ENCODE data around the gene GCLM.

DNA sequence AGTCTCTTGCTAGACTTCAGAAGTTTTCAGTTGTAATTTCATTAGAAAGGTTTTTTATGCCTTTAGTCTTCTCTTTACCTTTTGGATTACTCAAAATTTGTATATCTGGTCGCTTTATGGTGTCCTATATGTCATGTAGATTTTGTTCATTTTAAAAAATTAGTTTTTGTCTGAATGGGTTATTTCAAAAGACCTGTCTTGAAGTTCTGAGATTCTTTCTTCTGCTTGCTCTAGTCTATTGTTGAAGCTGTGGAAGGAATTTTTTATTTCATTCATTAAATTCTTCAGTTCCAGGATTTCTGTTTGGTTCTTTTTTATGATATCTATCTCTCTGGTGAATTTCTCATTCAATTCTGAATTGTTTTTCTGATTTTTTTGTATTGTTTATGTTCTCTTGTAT, 46.5 kb upstream of the GCLM start:
- TF ChIP-seq POLR2A (IDR thresholded peaks at IDR 0.05; ENCODE audit: low read depth, low read length): no peak
- TF ChIP-seq POLR2AphosphoS5 (IDR thresholded peaks at IDR 0.05; ENCODE audit: low read depth, low read length): no peak
- TF ChIP-seq SPI1 (IDR thresholded peaks at IDR 0.05; ENCODE audit: low read depth, low read length): no peak
- no peak for TF ChIP-seq POU2F2 (IDR thresholded peaks at IDR 0.05; ENCODE audit: low read depth, low read length)
- TF ChIP-seq TAF1 (IDR thresholded peaks at IDR 0.05; ENCODE audit: low read depth, low read length): no peak
- no peak for TF ChIP-seq PAX5 (IDR thresholded peaks at IDR 0.05; ENCODE audit: insufficient read depth, low read length, severe bottlenecking)

Measured in GM12891 (cell line).